Neural cell (in vitro differentiated cells): ENCODE data around the gene HLA-F. TPM values are rescaled to one million over a fixed set of nuclear protein-coding genes. Genes with fewer than 3 reads are reported as not detected.

ENCODE experiments used
- H2AFZ ChIP-seq: fragments of 200-600, 300-800 bp; sonication (generic), shearing (Covaris generic); 2 replicates; pipeline ENCODE4 v1.6.0; 2014; ENCODE audit warnings: low read depth, mild to moderate bottlenecking, antibody characterized with exemption, low read length, moderate library complexity
- H3F3A ChIP-seq: fragments of 200-600 bp; shearing (Covaris generic); 2 replicates; pipeline ENCODE4 v1.6.1; 2016; ENCODE audit warnings: mild to moderate bottlenecking, moderate library complexity, mixed read lengths, antibody characterized with exemption, low read length; ENCODE audit not compliant: insufficient read depth, poor library complexity, severe bottlenecking
- H3K27ac ChIP-seq: fragments of 200-600, 300-800 bp; sonication (generic), shearing (Covaris generic); 2 replicates; pipeline ENCODE4 v1.5.1; 2014; ENCODE audit warnings: mild to moderate bottlenecking, low read length, moderate library complexity
- H3K27me3 ChIP-seq: fragments of 300-800, 200-600 bp; sonication (generic), shearing (Covaris generic); 2 replicates; pipeline ENCODE4 v1.6.0; 2014; ENCODE audit warnings: mild to moderate bottlenecking, low read depth, low read length, moderate library complexity; ENCODE audit not compliant: insufficient read depth
- H3K36me3 ChIP-seq: fragments of 300-800, 200-600 bp; sonication (generic), shearing (Covaris generic); 2 replicates; pipeline ENCODE4 v1.5.1; 2014; ENCODE audit warnings: mild to moderate bottlenecking, antibody characterized with exemption, low read length, moderate library complexity; ENCODE audit not compliant: insufficient read depth
- H3K4me2 ChIP-seq: fragments of 300-800, 200-600 bp; sonication (generic), shearing (Covaris generic); 2 replicates; pipeline ENCODE4 v1.6.0; 2014; ENCODE audit warnings: mild to moderate bottlenecking, low read length
- H3K4me3 ChIP-seq: fragments of 300-800, 200-600 bp; sonication (generic), shearing (Covaris generic); 2 replicates; pipeline ENCODE4 v1.5.1; 2014; ENCODE audit warnings: mild to moderate bottlenecking, low read length, moderate library complexity
- H3K79me2 ChIP-seq: fragments of 200-600 bp; shearing (Covaris generic); replicated peaks from 2 replicates; pipeline ENCODE4 v1.6.0; 2014; ENCODE audit warnings: mild to moderate bottlenecking, low read length, moderate library complexity; ENCODE audit not compliant: insufficient read depth
- H3K9ac ChIP-seq: fragments of 300-800, 200-600 bp; sonication (generic), shearing (Covaris generic); 2 replicates; pipeline ENCODE4 v1.6.1; 2016; ENCODE audit warnings: mild to moderate bottlenecking, low read length, mixed read lengths
- H3K9me2 ChIP-seq: fragments of 200-600 bp; shearing (Covaris generic); 2 replicates; pipeline ENCODE4 v1.6.1; 2016; ENCODE audit warnings: mild to moderate bottlenecking, low read length, mixed read lengths; ENCODE audit not compliant: insufficient read depth
- H3K9me3 ChIP-seq: fragments of 200-600, 300-800 bp; sonication (generic), shearing (Covaris generic); 2 replicates; pipeline ENCODE4 v1.6.1; 2016; ENCODE audit warnings: mild to moderate bottlenecking, mixed run types, low read length, moderate library complexity, mixed read lengths
- H4K20me1 ChIP-seq: fragments of 200-600 bp; shearing (Covaris generic); 2 replicates; pipeline ENCODE4 v1.6.1; 2016; ENCODE audit warnings: mild to moderate bottlenecking, mixed run types; ENCODE audit not compliant: insufficient read depth
- CTCF ChIP-seq: fragments of 450-650 bp; IDR thresholded peaks from 2 replicates; pipeline ENCODE4 v1.5.1; 2014; ENCODE audit warnings: antibody characterized with exemption, mild to moderate bottlenecking, moderate library complexity; ENCODE audit not compliant: poor library complexity, severe bottlenecking
- EP300 ChIP-seq: fragments of 450-650 bp; conservative IDR thresholded peaks from 2 replicates; pipeline ENCODE4 v1.6.1; 2014; ENCODE audit warnings: antibody characterized with exemption, mild to moderate bottlenecking, moderate library complexity; ENCODE audit not compliant: poor library complexity, severe bottlenecking
- EZH2 ChIP-seq: fragments of 200-600, 300-800 bp; shearing (Covaris generic), sonication (generic); IDR thresholded peaks from 2 replicates; pipeline ENCODE4 v1.6.1; 2014; ENCODE audit warnings: antibody characterized with exemption, low read length, borderline replicate concordance, mild to moderate bottlenecking; ENCODE audit not compliant: insufficient read depth, poor library complexity, severe bottlenecking
- MXI1 ChIP-seq: fragments of 450-650 bp; conservative IDR thresholded peaks from 2 replicates; pipeline ENCODE4 v1.6.1; 2014; ENCODE audit warnings: antibody characterized with exemption, mild to moderate bottlenecking; ENCODE audit not compliant: poor library complexity, severe bottlenecking
- POLR2AphosphoS5 ChIP-seq: IDR thresholded peaks from 2 replicates; pipeline ENCODE4 v1.6.1; 2012
- RAD21 ChIP-seq: fragments of 450-650 bp; conservative IDR thresholded peaks from 2 replicates; pipeline ENCODE4 v1.6.1; 2014; ENCODE audit warnings: antibody characterized with exemption, mild to moderate bottlenecking, moderate library complexity
- REST ChIP-seq: IDR thresholded peaks from 2 replicates; pipeline ENCODE4 v1.6.1; 2012; ENCODE audit warnings: borderline replicate concordance
- SMC3 ChIP-seq: fragments of 450-650 bp; conservative IDR thresholded peaks from 2 replicates; pipeline ENCODE4 v1.6.1; 2014; ENCODE audit warnings: antibody characterized with exemption, mild to moderate bottlenecking, moderate library complexity; ENCODE audit not compliant: poor library complexity
- TAF1 ChIP-seq: IDR thresholded peaks from 2 replicates; pipeline ENCODE4 v1.6.1; 2012; ENCODE audit warnings: low read depth
- polyA plus RNA-seq: library from polyadenylated mRNA; depleted of rRNA; stranded (reverse); fragments of >200 nt; gene quantifications from 2 replicates; pipeline ENCODE4 v1.2.3, GENCODE V29; 2014

The HLA-F gene
- polyA plus RNA-seq, 1 donor from 2014 or later, result not detected

- H3K79me2 ChIP-seq, result no peaks in the 10 kb centered on the region
- TF ChIP-seq POLR2AphosphoS5 (no peak), RAD21 (no peak), CTCF (no peak), REST (no peak), EZH2 (no peak), EP300 (no peak), SMC3 (no peak), TAF1 (no peak), MXI1 (no peak)
These were observed 36.2 kb downstream of the HLA-F start for GRCh38 chr6:29759457-29759856.

GRCh38 chr6:29760328-29760727 is 37.1 kb downstream of the HLA-F start:
- Histone ChIP-seq H3K9ac (no peak overlapping the region), H3K79me2 (no peaks in the 10 kb centered on the region), H3F3A (no peaks in the 10 kb centered on the region), H3K36me3 (no peaks in the 10 kb centered on the region), H3K4me3 (no peak overlapping the region), H3K27ac (no peak overlapping the region), H2AFZ (no peak overlapping the region), H3K9me2 (no peaks in the 10 kb centered on the region), H4K20me1 (no peaks in the 10 kb centered on the region), H3K4me2 (no peak overlapping the region), H3K9me3 (no peaks in the 10 kb centered on the region), H3K27me3 (no peaks in the 10 kb centered on the region)
- TF ChIP-seq CTCF, result no peak
- TF ChIP-seq REST, result no peak
- TF ChIP-seq POLR2AphosphoS5, result no peak
- TF ChIP-seq MXI1, result no peak

More at GRCh38 chr6:29759457-29759856, 36.2 kb downstream of the HLA-F start:
- H3K4me2 ChIP-seq, result no peak overlapping the region
- H3K27me3 ChIP-seq, result no peaks in the 10 kb centered on the region
- H2AFZ ChIP-seq, result no peak overlapping the region
- H3K9me2 ChIP-seq, result no peaks in the 10 kb centered on the region
- H3K9ac ChIP-seq, result no peak overlapping the region
- H3F3A ChIP-seq, result no peaks in the 10 kb centered on the region
- no peaks in the 10 kb centered on the region for H3K36me3 ChIP-seq
- H3K27ac ChIP-seq, result no peak overlapping the region
- no peak overlapping the region for H3K4me3 ChIP-seq
- no peaks in the 10 kb centered on the region for H4K20me1 ChIP-seq
- no peaks in the 10 kb centered on the region for H3K9me3 ChIP-seq
